ENCODE measurements around the gene NCLN.
A peak's percentile ranks its signal among the peaks of the same experiment; 100 is the strongest.

NCLN gene, protein sequence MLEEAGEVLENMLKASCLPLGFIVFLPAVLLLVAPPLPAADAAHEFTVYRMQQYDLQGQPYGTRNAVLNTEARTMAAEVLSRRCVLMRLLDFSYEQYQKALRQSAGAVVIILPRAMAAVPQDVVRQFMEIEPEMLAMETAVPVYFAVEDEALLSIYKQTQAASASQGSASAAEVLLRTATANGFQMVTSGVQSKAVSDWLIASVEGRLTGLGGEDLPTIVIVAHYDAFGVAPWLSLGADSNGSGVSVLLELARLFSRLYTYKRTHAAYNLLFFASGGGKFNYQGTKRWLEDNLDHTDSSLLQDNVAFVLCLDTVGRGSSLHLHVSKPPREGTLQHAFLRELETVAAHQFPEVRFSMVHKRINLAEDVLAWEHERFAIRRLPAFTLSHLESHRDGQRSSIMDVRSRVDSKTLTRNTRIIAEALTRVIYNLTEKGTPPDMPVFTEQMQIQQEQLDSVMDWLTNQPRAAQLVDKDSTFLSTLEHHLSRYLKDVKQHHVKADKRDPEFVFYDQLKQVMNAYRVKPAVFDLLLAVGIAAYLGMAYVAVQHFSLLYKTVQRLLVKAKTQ

DNA sequence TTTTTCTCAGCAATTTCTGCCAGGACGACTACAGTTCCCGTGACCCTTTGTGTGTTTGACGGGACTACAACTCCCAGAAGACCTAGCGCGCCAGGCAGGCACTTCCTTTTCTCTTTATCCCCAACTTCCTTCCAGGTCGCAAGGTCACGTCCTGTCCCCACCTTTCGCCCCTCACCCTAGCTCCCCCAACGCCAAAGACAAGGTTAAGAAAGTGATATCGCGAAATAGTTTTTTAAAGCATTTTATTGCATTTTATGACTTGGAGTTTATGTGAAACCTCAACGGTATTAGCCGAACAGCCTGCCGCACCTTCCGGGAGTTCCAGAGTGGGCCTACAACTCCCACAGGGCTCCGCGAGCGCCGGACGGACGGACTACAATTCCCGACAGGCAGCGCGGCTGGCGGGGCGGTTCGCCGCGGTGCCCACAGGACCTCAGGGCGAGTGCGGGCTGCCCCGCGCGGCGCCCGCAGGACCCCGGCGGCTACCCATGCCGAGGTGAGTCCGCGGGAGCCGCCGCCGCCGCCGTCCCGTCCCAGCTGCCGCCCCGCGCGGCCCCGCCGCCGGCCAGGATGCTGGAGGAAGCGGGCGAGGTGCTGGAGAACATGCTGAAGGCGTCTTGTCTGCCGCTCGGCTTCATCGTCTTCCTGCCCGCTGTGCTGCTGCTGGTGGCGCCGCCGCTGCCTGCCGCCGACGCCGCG is at the start of gene NCLN:
NCLN (plus strand) TSS at position 470 of the 699 bp plus-strand sequence; CDS start at position 571, 101 bp downstream.
- TF ChIP-seq EP300 (IDR thresholded peaks at IDR 0.05; ENCODE audit: borderline replicate concordance): peak; percentile 21; the same call in 1 of the 2 replicates
- TF ChIP-seq TCF12 (IDR thresholded peaks at IDR 0.05; ENCODE audit: low read depth): peak; percentile 49
- TF ChIP-seq YY1 (IDR thresholded peaks at IDR 0.05; ENCODE audit: low read depth): 0 out of 2 replicates have a peak, but pooled peaks have one; percentile 23
- TF ChIP-seq TAF1 (IDR thresholded peaks at IDR 0.05; ENCODE audit: low read depth): peak; percentile 68; the same call in 1 of the 2 replicates
- 0 out of 2 replicates have a peak, but pooled peaks have one; percentile 11 for TF ChIP-seq CREB1 (IDR thresholded peaks at IDR 0.05; ENCODE audit: low read depth)
- TF ChIP-seq TEAD4 (IDR thresholded peaks at IDR 0.05): no peak
- TF ChIP-seq CEBPB (IDR thresholded peaks at IDR 0.05): no peak
- no peak for TF ChIP-seq ZBTB7A (IDR thresholded peaks at IDR 0.05; ENCODE audit: low read depth)
- TF ChIP-seq, protein P1, sequence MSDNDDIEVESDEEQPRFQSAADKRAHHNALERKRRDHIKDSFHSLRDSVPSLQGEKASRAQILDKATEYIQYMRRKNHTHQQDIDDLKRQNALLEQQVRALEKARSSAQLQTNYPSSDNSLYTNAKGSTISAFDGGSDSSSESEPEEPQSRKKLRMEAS (IDR thresholded peaks at IDR 0.05): peak; percentile 59

GRCh38 chr19:3135961-3136683 is 49.6 kb upstream of the NCLN start, which contains the start of gene GNA15:
Gene GNA15, plus strand, starts transcription at chr19:3136033. Its CDS starts 418 bp downstream, at chr19:3136451.
- no peak for TF ChIP-seq YY1 (IDR thresholded peaks at IDR 0.05; ENCODE audit: low read depth)
- TF ChIP-seq, protein P1 (IDR thresholded peaks at IDR 0.05): no peak
- no peak for TF ChIP-seq NFIC (IDR thresholded peaks at IDR 0.05)
- no peak for TF ChIP-seq CEBPB (IDR thresholded peaks at IDR 0.05)
- TF ChIP-seq USF1 (IDR thresholded peaks at IDR 0.05): no peak
- TF ChIP-seq TAF1 (IDR thresholded peaks at IDR 0.05; ENCODE audit: low read depth): no peak
- no peak for TF ChIP-seq EGR1 (IDR thresholded peaks at IDR 0.05)
- no peak for TF ChIP-seq CREB1 (IDR thresholded peaks at IDR 0.05; ENCODE audit: low read depth)
- TF ChIP-seq RAD21 (IDR thresholded peaks at IDR 0.05; ENCODE audit: low read depth): no peak
- no peak for TF ChIP-seq TCF12 (IDR thresholded peaks at IDR 0.05; ENCODE audit: low read depth)
- no peak for TF ChIP-seq EP300 (IDR thresholded peaks at IDR 0.05; ENCODE audit: borderline replicate concordance)

DNA sequence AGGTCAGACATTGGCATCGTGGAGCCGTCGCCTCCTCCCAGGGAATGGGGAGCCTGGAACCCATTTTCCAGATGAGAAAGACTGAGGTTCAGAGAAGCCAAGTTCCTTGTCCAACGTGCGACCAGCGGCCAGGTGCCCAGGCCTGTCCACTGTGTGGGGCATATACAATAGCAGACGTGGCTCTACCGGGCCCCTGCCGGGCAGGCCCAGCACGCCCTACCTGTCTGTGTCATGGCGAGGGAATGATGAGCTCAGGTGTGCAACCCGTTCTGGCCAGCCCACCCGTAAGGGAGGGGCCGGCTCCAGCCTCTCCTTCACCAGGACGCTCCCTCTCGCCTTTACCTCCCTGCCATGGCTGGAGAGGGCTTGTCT is 49.1 kb upstream of the NCLN start:
- TF ChIP-seq FOXM1 (IDR thresholded peaks at IDR 0.05; ENCODE audit: borderline replicate concordance, low read depth): no peak

DNA sequence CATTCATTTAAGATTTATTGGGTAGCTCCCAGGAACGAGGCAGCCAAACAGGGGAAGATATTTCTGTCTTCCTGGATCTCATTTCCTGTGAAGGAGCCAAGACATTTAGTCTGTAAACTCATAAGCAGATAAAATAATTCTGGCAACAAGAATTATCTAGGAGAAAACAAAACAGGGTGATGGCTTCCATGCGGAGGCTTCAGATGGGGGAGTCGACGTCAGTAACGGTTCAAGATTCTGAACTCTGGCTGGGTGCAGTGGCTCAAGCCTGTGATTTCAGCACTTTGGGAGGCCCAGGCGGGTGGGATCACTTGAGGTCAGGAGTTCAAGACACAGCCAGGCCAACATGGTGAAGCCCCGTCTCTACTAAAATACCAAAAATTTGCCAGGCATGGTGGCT is 48.6 kb upstream of the NCLN start:
- TF ChIP-seq, protein P1 (IDR thresholded peaks at IDR 0.05): no peak
- TF ChIP-seq RAD21 (IDR thresholded peaks at IDR 0.05; ENCODE audit: low read depth): no peak
- no peak for TF ChIP-seq EP300 (IDR thresholded peaks at IDR 0.05; ENCODE audit: borderline replicate concordance)
- no peak for TF ChIP-seq CEBPB (IDR thresholded peaks at IDR 0.05)
- TF ChIP-seq, protein P2, sequence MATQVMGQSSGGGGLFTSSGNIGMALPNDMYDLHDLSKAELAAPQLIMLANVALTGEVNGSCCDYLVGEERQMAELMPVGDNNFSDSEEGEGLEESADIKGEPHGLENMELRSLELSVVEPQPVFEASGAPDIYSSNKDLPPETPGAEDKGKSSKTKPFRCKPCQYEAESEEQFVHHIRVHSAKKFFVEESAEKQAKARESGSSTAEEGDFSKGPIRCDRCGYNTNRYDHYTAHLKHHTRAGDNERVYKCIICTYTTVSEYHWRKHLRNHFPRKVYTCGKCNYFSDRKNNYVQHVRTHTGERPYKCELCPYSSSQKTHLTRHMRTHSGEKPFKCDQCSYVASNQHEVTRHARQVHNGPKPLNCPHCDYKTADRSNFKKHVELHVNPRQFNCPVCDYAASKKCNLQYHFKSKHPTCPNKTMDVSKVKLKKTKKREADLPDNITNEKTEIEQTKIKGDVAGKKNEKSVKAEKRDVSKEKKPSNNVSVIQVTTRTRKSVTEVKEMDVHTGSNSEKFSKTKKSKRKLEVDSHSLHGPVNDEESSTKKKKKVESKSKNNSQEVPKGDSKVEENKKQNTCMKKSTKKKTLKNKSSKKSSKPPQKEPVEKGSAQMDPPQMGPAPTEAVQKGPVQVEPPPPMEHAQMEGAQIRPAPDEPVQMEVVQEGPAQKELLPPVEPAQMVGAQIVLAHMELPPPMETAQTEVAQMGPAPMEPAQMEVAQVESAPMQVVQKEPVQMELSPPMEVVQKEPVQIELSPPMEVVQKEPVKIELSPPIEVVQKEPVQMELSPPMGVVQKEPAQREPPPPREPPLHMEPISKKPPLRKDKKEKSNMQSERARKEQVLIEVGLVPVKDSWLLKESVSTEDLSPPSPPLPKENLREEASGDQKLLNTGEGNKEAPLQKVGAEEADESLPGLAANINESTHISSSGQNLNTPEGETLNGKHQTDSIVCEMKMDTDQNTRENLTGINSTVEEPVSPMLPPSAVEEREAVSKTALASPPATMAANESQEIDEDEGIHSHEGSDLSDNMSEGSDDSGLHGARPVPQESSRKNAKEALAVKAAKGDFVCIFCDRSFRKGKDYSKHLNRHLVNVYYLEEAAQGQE (IDR thresholded peaks at IDR 0.05; ENCODE audit: low read depth): no peak
- TF ChIP-seq NFIC (IDR thresholded peaks at IDR 0.05): no peak
- no peak for TF ChIP-seq CREB1 (IDR thresholded peaks at IDR 0.05; ENCODE audit: low read depth)

- TF ChIP-seq YY1 (IDR thresholded peaks at IDR 0.05; ENCODE audit: low read depth) (no peak), RAD21 (IDR thresholded peaks at IDR 0.05; ENCODE audit: low read depth) (no peak)
Measured at GRCh38 chr19:3138268-3138667, 47.5 kb upstream of the NCLN start.

DNA sequence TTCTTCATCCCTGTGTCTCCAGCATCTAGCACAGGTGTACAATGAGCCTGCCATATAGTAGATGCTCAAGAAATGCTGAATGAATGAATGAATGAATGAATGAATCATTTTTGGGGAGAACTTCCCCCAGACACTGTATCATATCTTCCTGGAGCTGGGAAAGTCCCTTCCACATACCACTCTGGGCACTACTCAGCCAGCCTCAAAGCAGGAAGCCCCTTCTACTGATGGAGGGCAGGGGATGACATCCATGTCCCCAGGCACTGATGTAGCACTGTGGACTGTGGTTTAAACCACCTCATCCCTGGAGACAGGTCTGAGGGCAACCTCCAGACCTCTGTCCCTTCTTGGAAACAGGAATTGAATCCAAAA is 45.1 kb upstream of the NCLN start:
- no peak for TF ChIP-seq CREB1 (IDR thresholded peaks at IDR 0.05; ENCODE audit: low read depth)
- TF ChIP-seq, protein P2 (IDR thresholded peaks at IDR 0.05; ENCODE audit: low read depth): no peak
- no peak for TF ChIP-seq USF1 (IDR thresholded peaks at IDR 0.05)
- TF ChIP-seq NFIC (IDR thresholded peaks at IDR 0.05): no peak
- no peak for TF ChIP-seq FOXM1 (IDR thresholded peaks at IDR 0.05; ENCODE audit: borderline replicate concordance, low read depth)
- no peak for TF ChIP-seq TCF12 (IDR thresholded peaks at IDR 0.05; ENCODE audit: low read depth)

All from Ishikawa (cell line).